HCT116 (cell line): ENCODE data around the gene WWP2.

ENCODE experiments used
- ATF3 ChIP-seq: IDR thresholded peaks from 2 replicates; pipeline ENCODE4 v1.6.1; 2012
- CTCF ChIP-seq, 3 experiments: fragments of 200-600 bp in 1 of 3; sonication (generic) in 1 of 3; IDR thresholded peaks in 2 of 3; conservative IDR thresholded peaks in 1 of 3; 2 replicates each; pipeline ENCODE4 v1.5.1; 2012 to 2017; ENCODE audit warnings: low read depth in 2 of 3, low read length in 2 of 3, antibody characterized with exemption in 1 of 3, borderline replicate concordance in 1 of 3, control low read depth in 1 of 3, mild to moderate bottlenecking in 1 of 3, mixed read lengths in 1 of 3, mixed run types in 1 of 3, moderate library complexity in 1 of 3; ENCODE audit not compliant: insufficient read depth in 1 of 3
- EGR1 ChIP-seq: IDR thresholded peaks from 2 replicates; pipeline ENCODE4 v1.6.1; 2012; ENCODE audit warnings: low read depth
- EZH2 ChIP-seq: fragments of 200-600 bp; sonication (generic); IDR thresholded peaks from 2 replicates; pipeline ENCODE4 v1.6.1; 2017; ENCODE audit warnings: antibody characterized with exemption, mixed run types
- EZH2phosphoT487 ChIP-seq: fragments of 200-600 bp; IDR thresholded peaks from 2 replicates; pipeline ENCODE4 v1.6.1; 2018; ENCODE audit warnings: antibody characterized with exemption, borderline replicate concordance
- POLR2A ChIP-seq: IDR thresholded peaks from 2 replicates; pipeline ENCODE4 v1.7.0; 2011; ENCODE audit warnings: borderline replicate concordance; ENCODE audit not compliant: insufficient read depth, insufficient read length; ENCODE audit errors: extremely low read depth
- POLR2AphosphoS5 ChIP-seq: IDR thresholded peaks from 2 replicates; pipeline ENCODE4 v1.6.1; 2011; ENCODE audit warnings: mild to moderate bottlenecking, low read depth, low read length, moderate library complexity
- RAD21 ChIP-seq: IDR thresholded peaks from 2 replicates; pipeline ENCODE4 v1.6.1; 2012; ENCODE audit warnings: low read depth, mild to moderate bottlenecking
- SIN3A ChIP-seq: IDR thresholded peaks from 2 replicates; pipeline ENCODE4 v1.6.1; 2012; ENCODE audit warnings: low read depth
- SP1 ChIP-seq: IDR thresholded peaks from 2 replicates; pipeline ENCODE4 v1.6.1; 2012; ENCODE audit warnings: low read depth
- ZNF274 ChIP-seq: fragments of 200-500 bp; sonication (Bioruptor generic); IDR thresholded peaks from 2 replicates; pipeline ENCODE4 v1.6.1; 2014; ENCODE audit warnings: mild to moderate bottlenecking, low read depth, low read length, inconsistent platforms
- TF ChIP-seq, protein P1 (sequence below): IDR thresholded peaks from 2 replicates; pipeline ENCODE4 v1.6.1; 2012

- TF ChIP-seq CTCF (IDR thresholded peaks at IDR 0.05 in 2 of 3, conservative IDR thresholded peaks at IDR 0.05 in 1 of 3; ENCODE audit: borderline replicate concordance in 1 of 3, insufficient read depth in 1 of 3, low read depth in 2 of 3, low read length in 2 of 3) (no peak), POLR2AphosphoS5 (no peak), EZH2 (no peak), ZNF274 (no peak), ATF3 (no peak), POLR2A (no peak), RAD21 (no peak), EZH2phosphoT487 (no peak), SP1 (no peak), SIN3A (no peak), EGR1 (no peak)
- TF ChIP-seq, protein P1, sequence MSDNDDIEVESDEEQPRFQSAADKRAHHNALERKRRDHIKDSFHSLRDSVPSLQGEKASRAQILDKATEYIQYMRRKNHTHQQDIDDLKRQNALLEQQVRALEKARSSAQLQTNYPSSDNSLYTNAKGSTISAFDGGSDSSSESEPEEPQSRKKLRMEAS = no peak
These were observed 25.8 kb downstream of the WWP2 start for GRCh38 chr16:69787883-69788282.
